ENCODE data around the gene CHST7.

Gene CHST7

DNA sequence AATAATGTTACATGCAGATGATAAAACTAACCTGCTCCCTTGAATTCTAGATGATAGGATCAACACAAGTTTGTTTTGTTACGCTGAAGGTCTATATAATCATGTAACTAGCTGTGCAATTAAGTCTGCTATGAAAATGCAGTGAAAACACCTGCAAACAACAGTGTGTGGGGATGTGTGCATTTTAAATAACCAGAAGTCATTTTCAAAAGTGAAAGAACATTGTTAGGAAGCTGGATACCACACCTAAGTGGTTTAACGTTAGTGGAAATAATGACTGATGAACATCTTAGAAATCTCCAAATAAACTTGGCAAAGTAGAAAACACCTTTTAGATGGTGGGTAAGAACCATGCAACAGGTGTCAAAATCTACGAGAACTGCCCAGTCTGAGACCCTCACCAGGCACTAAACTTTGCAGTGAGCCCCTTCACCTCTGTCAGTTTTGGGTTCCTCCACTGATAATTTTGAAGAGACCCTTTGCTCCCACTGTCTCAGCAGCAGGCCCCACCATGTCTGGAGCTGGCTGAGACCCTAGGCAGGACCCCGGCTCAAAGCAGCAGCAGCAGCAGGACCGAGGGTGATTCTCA, 36.6 kb downstream of the CHST7 start:
- no peak for DNase-seq

DNA sequence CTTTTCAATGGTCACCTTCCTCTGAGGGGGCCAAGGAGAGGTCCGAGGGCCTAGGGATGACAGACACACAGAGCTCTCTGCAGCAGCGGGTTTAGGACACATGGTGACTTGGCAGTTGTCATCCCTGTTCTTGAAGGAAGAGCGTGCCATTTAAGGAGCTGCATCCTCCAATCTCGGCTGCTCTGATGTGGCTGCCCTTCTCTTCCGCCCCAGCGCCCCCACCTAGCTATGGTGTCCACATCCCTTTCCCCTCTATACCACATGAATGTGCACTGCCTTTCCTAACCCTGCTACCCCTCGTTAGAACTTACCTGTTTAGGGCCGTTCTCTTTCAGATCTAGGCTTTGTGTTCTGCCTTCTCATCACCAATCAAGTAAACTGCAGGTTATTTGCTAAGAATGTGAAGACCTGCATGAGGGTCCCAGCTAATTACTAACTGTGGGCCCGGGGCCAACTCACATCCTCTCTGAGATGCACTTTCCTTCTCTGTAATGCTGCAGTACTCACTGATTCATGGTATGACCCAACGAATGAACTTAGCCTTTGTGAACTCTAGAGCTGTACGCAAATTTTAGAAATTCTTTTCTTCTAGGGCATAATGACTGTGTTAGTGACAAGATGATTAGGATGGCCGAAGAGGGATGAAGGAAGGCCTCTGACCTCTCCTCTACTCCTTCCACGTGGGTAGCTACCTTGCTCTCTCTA, 38.2 kb downstream of the CHST7 start:
- DNase-seq, result no peak

DNA sequence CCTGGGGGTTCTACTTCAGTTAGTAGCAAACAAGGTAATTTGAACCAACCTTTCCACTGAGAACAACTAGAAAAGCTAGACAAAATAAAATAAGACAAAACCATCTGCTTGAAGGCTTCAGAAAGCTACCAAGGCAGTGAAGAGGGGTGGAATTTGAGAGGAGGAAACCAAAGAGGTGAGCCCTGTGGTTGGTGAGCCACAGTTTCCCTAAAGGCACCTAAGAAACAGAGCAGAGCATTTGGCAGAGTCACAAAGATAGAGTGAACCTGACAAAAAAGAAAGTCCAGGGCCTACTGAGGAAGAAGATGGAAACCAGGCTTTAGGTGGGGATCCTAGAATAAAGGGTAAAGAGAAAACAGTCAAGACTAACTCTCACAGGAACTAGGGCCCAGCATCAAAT, 44.3 kb downstream of the CHST7 start:
- no peak for DNase-seq

DNA sequence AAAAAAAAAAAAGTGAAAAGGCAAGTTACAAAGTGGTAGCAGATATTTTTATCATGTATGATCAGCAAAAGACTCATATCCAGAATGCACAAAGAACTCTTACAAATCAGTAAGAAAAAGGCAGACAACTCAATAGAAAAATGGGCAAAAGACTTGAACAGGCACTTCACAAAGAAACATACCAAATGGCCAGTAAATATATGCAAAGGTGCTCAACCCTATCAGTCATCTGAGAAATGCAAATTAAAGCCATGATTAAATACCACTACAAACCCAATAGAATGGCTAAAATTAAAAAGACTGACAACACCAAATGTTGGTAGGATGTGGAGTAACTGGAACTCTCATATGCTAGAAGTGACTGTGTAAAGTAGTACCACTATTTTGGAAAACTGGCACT, 45.4 kb downstream of the CHST7 start:
- no peak for DNase-seq

DNA sequence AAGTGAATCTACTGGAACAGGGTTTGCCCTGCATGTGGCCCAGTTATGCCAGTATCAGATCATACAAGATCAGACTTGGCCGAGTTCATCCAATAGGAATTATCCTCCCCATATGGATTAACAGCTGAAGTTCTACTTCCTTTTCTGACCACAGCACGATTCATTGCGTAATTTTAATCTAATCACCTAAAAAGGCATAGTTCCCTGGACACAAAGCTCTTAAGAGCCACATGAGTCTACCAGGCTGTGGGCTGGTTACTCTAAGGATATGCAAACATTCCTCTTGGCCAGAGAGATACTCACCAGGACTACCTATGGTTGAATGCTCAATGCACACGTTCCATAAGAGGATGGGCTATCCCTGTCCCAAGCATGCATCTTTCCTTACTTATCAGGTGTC, 46.9 kb downstream of the CHST7 start:
- DNase-seq, result no peak

DNA sequence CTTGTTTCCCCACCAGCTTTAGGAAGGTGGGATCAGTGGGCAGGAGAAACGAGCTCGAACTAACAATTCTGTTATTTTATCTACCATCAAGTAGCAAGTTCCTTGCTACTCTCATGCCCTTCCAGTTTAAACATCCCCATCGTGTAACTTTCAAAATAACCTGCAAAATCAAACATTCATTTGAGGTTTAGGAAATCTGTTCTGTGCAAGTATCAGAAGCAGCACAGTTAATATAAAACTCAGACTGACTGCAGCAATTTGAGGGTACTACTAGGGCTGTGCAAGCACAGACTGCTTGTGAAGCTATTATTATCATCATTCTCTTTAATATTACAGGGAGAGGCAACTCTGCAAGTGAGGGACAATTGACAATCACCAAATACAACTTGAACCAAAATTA, 48.0 kb downstream of the CHST7 start:
- no peak for DNase-seq

DNA sequence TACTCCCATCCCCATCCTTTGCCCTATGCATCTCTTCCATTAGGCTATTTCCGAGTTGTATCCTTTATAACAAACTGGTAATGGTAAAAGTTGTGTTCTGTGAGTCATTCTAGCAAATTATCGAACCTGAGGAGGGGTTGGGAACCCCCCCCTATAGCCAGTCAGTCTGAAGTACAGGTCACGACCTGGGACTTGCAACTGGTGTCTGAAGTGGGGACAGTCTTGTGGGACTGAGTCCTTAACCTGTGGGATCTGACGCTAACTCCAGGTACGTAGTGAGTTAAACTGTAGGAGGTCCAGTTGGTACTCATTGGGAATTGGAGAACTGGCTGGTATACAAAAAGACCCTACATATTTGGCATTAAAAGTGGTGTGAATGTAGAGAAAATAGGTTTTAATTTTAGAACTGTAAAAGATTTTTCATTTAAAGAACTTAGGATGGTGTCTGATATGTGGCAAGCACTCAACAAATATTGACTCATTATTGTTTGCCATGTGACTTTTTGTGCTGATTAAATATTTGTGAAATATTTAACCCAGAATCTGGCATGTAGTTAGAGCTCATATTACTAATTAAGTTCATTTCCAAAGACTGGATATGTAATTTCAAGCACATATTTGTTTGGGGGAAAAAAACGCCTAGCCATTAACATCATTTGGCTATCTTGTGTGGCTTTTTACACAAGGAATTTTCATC, 50.7 kb downstream of the CHST7 start:
- no peak for DNase-seq

DNA sequence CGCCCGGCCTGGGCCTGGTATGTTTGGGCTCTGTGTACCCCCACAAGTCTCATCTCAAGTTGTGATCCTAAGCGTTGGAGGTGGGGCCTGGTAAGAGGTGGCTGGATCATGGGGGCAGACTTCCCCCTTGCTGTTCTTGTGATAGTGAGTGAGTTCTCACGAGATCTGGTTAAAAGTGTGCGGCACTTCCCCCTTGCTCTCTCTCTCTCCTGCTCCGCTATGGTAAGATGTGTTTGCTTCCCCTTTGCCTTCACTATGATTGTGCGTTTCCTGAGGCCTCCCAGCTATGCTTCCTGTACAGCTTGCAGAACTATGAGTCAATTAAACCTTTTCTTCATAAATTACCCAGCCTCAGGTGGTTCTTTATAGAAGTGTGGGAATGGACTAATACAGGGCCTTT, 53.0 kb downstream of the CHST7 start:
- no peak for DNase-seq

DNA sequence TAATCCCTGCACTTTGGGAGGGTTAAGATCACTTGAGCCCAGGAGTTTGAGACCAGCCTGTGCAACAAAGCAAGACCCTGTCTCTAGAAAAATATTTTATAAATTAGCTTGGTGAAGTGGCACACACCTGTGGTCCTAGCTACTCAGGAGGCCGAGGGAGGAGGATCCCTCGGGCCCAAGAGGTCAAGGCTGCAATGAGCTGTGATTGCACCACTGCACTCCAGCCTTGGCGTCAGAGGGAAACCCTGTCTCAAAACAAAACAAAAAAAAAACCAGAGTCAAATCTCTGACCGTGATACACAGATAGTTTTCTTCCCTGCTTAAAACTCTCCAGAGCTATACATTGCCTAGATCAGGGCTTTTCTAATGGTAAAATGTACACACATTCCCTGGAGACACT, 53.5 kb downstream of the CHST7 start:
- no peak for DNase-seq

DNA sequence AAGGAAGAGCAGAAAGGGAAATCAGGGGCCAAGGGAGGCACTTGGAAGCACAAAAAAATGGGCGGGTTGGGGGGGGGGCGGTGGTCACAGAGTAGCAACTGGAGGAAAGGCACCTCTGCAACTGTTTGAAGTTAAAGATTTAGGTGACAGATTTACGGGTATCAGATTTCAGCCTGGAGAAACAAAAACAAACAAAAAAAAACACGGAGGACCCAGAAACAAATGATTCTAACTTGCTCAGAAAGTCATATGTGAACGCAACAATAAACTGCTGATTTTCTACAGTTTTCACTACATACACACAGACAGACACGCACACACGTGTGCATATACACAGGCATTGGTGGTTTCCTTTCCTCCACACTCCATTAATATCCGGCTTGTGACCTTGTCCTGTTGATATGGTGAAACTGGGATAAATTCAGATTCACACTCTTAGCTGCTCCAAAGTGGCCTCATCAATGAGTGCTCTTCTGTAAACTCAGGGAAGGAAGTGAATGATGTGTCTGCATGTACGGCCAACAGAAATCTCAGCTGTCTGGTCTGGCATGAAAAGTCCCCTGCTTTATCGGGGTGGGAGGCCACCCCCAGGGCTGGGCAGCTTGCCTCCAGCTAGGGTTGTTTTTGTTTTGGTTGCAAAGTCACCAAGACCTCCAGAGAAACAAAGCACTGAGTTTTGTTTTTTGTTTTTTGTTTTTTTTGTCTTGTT, 54.3 kb downstream of the CHST7 start:
- no peak for DNase-seq

DNA sequence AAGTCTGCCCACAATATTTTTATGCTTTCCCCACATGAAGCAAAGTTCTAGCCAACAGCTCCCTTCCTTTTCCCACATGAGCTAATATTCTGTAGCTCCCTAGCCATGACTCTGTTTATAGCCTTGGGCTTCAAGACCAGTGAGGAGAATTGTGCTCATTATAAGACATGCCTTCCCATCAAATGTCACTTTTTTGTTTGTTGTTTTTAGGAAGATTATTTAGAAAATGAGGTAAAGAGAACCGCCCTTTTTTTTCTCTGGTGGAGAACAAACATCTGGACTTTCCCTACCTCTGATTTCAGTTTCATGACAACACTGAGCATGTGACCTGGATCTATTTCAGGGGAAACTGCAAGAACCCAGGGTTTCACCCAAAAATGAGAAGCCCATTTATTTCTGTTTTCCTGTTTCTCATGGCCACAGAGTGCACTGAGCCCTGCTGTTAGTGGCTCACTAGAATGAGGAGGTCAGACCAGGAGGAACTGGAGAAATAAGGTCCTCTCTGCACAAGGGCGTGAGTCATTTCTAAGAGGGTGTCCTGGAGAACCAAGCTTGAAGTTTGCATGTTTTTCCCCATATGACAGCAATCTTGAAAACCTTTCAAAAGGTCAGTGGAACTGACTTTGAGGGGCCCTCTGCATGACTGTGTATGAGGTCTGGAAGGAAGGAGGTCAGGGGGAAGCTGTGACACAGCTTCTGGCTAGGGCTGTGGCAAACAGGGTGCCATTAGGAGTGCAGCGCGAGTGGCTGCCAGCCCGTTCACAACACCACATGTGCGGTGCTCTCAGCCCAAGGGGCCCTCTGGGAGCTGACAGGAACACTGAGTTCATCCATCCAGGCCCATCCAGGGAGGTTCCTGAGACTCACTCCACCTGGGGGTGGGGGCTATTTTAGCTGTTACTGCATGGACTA, 55.2 kb downstream of the CHST7 start:
- no peak for DNase-seq

DNA sequence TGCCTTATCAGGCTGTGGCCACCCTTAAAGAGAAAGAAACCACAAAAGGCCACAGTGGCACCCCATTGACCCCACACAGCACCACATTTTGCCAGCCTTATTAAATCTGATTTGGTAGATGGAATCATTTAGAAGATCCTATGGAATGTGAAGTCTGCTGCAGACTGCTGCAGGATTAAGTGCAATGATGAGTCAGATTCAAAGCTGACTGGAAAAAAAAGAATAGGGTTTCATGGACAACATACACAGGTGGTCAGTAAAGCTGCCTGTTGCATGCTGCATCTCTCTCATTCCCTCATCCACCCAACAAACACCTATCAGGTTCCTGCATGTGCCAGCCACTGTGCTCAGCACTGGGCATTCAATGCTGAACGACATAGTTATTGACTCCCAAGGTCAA, 56.6 kb downstream of the CHST7 start:
- no peak for DNase-seq

DNA sequence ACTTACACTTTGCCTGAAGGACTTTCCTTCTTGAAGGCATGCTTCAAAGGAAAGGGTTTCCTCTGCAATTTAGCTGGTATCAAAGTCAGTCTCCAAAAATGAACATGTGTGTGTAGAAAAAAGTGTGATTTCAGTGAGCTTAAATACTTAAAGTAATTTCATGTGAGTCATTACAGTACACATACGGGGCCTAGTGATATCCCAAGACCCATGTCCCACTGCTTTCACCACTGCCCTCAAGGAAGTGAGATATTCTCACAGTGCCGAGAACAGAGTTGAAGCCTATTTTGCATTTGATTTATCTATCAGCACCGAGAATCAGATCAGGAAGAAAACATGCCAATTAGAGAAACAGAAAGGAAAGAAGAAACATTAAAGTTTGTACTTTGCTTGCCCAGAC, 61.0 kb downstream of the CHST7 start:
- DNase-seq, result no peak

DNA sequence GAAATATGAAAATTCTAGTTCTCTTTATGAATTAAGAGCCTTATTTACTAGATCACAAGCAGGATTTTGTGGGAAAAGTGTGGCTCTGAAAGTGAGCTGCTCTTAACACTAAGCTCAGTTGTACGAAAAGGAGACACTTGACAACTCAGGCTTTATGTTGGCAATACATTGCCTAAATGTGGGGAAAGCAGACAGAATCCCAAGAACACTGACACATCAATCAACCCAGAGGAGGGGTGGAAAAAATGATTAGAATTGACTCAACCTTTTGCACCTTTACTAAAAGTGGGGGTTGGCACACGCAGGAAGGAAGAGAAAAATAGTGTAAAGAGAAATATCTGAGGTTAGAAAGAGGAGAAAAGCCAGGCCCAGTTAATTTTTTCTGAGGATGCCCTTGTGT, 61.6 kb downstream of the CHST7 start:
- no peak for DNase-seq

DNA sequence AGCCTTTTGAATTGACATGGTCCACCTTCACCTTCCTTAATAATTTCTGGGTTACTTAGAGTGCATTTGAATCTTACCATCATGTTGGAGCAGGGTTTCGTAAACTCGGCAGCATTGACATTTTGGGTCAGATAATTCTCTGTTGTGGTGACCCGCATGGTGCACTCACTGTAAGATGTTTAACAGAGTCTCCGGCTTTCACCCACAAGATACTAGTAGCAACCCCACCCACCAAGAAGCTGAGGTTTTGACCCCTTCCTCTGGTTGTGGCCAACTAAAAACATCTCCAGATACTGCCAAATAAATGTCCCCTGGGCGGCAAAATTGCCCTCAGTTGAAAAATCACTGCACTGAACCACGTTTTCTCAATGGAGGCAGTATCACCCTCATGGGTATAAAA, 62.7 kb downstream of the CHST7 start:
- DNase-seq, result no peak

DNA sequence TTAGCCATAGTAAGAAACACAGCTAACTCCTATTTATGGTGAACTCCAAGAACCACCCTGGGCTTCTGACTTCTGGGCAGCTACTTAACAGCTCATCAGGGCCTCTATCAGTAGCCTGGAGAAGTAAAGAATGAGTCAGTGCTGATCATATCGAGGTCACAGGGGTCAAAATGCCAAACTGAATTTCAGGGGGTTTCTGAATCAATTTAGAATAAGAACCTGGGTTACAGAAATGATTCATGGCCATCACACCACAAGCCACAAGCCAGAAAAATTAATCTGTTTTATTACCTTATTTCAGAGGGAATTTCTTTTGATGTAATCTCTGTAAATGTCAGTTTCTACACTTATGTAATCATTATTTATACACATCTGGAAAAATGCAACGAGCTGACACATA, 64.4 kb downstream of the CHST7 start:
- DNase-seq, result no peak

DNA sequence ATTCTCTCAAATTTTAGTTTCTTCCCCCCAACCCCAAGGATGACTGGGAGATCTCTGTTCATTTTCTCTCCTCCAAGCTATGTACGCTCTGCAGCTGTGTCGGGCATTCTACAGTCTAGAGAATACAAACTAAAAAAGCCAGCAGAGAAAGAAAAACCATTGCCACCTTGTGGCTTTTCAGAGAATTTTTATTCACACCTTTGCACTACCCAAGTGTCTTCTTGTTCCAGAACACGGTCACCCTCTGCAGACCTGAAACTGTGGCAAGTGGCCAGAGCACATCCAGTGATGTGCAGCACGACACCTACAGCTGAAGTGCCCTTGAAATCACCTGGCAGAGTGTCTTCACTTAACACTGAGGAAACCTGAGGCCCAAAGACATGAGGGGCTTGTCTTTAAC, 68.6 kb downstream of the CHST7 start:
- DNase-seq, result peak; percentile 25

DNA sequence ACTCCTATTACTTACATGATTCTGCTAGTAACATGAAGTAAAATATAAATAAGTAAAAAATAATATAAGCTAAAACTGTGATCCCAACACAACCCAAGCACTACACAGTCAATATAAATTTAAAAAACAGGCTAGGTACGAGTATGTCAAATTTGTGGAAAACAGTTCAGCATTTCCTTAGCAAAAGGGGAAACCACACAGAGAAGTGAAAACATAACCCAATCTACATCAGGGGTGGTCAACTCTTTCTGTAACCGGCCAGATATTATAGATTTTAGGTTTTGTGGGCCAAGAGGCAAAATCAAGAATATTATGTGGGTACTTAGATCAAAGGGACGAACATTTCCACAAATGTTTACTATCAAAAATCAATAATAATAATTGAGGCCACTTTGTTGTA, 70.1 kb downstream of the CHST7 start:
- no peak for DNase-seq

DNA sequence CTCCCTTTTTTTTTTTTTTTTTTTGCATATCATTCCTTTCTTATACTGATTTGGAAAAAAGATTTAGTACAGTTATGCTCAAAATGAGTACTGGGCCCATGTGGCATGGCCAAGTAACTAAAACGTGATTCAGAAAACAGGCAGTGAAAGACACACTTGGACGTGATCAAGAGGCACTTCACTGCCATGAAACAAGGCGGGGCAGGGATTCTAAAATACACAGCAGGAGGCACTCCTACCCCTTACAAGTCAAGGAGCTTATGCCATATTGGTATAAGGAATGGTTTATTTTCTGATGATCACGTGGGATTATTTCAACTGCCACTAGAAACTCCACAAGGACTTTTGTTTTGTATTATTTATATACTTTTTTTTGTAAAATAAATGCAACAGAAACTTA, 72.0 kb downstream of the CHST7 start:
- no peak for DNase-seq

DNA sequence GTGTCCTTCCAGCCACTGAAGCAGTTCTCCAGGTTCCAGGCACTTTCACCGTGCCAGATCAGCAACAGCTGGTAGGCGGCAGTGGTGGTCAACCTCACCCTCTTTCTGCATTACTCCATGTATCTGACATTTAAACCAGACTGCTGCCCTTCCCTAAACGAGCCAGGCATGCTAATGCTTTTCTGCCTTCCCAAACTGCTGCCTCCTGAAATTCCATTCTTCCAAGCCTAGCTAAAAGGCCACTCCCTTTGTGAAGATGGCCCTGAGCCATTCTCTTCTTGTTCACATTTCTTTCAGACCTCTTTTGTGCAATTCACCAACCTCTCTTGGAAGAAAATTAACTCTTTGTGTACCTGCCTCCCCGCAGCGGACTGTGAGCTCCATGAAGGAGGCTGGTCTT, 73.7 kb downstream of the CHST7 start:
- DNase-seq, result no peak
